Sigmoid colon (tissue), 4 donors: ENCODE data around the gene CD28.

Experiments used
- EP300 ChIP-seq, 4 donors: sonication (generic); formaldehyde crosslinking; IDR thresholded peaks; one replicate each; pipeline ENCODE4 v1.6.1; 2017; ENCODE audit warnings: antibody characterized with exemption in 4 of 4
- POLR2A ChIP-seq, 2 donors: fragments of 450-650 bp; IDR thresholded peaks; one replicate each; pipeline ENCODE4 v1.6.1; 2016; ENCODE audit warnings: antibody characterized with exemption in 2 of 2, mild to moderate bottlenecking in 2 of 2, moderate library complexity in 2 of 2
- POLR2AphosphoS5 ChIP-seq, 4 donors: sonication (generic); formaldehyde crosslinking; IDR thresholded peaks; one replicate each; pipeline ENCODE4 v1.6.1; 2017; ENCODE audit warnings: antibody characterized with exemption in 4 of 4

DNA sequence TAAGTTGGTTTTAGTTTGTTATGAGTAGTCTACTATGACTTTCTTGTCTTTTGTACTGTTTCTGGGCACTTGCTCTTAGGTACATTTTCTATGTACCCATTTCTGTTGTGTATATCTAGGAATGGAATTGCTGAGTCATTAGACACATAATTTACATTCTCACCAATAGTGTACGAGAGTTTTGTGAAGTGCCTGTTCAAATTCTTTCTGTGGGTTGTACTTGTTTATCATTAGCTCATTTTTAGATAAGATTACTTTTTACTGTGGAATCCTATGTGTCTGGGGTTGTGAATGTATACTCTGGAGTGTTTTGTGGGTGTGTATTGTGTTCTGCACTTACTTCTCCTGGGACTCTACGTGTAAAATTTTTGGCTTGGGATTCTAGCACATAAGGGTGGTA, 36.6 kb upstream of the CD28 start:
- TF ChIP-seq EP300 (IDR thresholded peaks at IDR 0.05) = no peak
- no peak for TF ChIP-seq POLR2A (IDR thresholded peaks at IDR 0.05)
- TF ChIP-seq POLR2AphosphoS5 (IDR thresholded peaks at IDR 0.05) = no peak
